OCI-LY1 (cell line): ENCODE measurements around the gene PALD1.

Source experiments
- EZH2 ChIP-seq: fragments of 200-600 bp; sonication (generic), shearing (Covaris generic); IDR thresholded peaks from 2 replicates; pipeline ENCODE4 v1.8.0; 2017; ENCODE audit warnings: borderline replicate concordance, mixed run types, mild to moderate bottlenecking, antibody characterized with exemption, low read length, moderate library complexity, mixed read lengths
- TF ChIP-seq, protein P1 (sequence below): fragments of 200-600 bp; sonication (generic), shearing (Covaris generic); IDR thresholded peaks from 2 replicates; pipeline ENCODE4 v1.5.1; 2017; ENCODE audit warnings: mild to moderate bottlenecking, antibody characterized with exemption, low read length, moderate library complexity, mixed read lengths

GRCh38 chr10:70508912-70509756 lies 30.6 kb downstream of the PALD1 start:
- TF ChIP-seq, protein P1, sequence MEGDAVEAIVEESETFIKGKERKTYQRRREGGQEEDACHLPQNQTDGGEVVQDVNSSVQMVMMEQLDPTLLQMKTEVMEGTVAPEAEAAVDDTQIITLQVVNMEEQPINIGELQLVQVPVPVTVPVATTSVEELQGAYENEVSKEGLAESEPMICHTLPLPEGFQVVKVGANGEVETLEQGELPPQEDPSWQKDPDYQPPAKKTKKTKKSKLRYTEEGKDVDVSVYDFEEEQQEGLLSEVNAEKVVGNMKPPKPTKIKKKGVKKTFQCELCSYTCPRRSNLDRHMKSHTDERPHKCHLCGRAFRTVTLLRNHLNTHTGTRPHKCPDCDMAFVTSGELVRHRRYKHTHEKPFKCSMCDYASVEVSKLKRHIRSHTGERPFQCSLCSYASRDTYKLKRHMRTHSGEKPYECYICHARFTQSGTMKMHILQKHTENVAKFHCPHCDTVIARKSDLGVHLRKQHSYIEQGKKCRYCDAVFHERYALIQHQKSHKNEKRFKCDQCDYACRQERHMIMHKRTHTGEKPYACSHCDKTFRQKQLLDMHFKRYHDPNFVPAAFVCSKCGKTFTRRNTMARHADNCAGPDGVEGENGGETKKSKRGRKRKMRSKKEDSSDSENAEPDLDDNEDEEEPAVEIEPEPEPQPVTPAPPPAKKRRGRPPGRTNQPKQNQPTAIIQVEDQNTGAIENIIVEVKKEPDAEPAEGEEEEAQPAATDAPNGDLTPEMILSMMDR = peak; percentile 11; the same call in 1 of the 2 replicates
- no peak for TF ChIP-seq EZH2
